ENCODE results near the gene N4BP3.

DNA sequence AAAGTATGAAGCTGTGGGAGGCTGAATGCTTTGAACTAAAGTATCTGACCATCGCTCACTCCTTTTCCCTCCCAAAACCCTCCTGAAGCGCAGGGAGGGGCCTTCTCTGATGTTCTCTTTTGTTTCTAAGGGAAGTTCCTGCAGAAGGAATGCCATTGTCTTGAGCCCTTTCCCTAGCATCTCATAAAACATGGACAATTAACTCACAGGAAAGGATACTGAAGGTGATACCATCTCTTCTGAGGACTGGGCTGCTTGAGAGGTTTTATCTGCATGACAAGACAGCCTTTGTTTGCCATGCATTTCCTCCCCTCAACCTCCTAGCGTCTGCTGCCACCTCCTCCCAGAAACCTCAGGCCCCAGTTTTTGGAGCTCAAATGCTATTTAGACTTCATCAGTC lies 13.2 kb downstream of the N4BP3 start:
- TF ChIP-seq CTCF (IDR thresholded peaks at IDR 0.05; ENCODE audit: low read depth, low read length) = no peak
- no peak for TF ChIP-seq MAX (IDR thresholded peaks at IDR 0.05; ENCODE audit: low read depth, low read length)
- no peak for TF ChIP-seq POLR2A (IDR thresholded peaks at IDR 0.05; ENCODE audit: extremely low read depth, insufficient read length)
- no peak for TF ChIP-seq MYC (IDR thresholded peaks at IDR 0.05; ENCODE audit: low read depth, low read length)

Measured in NB4 (cell line).